HCT116 (cell line): Measurements from ENCODE around the gene THSD4. TPM values are rescaled to one million over a fixed set of nuclear protein-coding genes. Genes with fewer than 3 reads are reported as not detected.

Experiments
- ATAC-seq: fragments of 200-7000 bp; cut with Tn5 transposase; 2 replicates; pipeline ENCODE4 v1.9.1; 2020; ENCODE audit warnings: mild to moderate bottlenecking, moderate library complexity
- BruUV-seq: library from RNA; stranded (reverse); fragments of 400-500 nt; replicated peaks from 2 replicates; lab custom pipeline; 2021; lab: Mats Ljungman, UMichigan
- CTCF ChIA-PET: fragments of 300-600 bp; sonication (Branson Sonifier 250); formaldehyde crosslinking; loops from one replicate; lab custom pipeline; 2021; ENCODE audit warnings: antibody characterized with exemption; lab: Charles Lee
- POLR2A ChIA-PET: fragments of 300-600, 350-600 bp; sonication (Branson Sonifier 250); formaldehyde crosslinking; loops from one replicate; lab custom pipeline; 2021; ENCODE audit warnings: antibody characterized with exemption; lab: Charles Lee
- RAD21 ChIA-PET, 2 experiments: fragments of 300-600 bp; sonication (Branson Sonifier 250); formaldehyde crosslinking; loops; one replicate each; lab custom pipeline; 2023; ENCODE audit warnings: low total read pairs in 2 of 2; ENCODE audit not compliant: uncharacterized antibody in 2 of 2, unreplicated experiment in 2 of 2, low non-redundant PET in 1 of 2; lab: Charles Lee
- DNase-seq: peaks from one replicate; pipeline ENCODE4 v3.0.0-alpha.2; 2010; ENCODE audit warnings: low read depth, low spot score
- H2AFZ ChIP-seq: fragments of 200-600 bp; shearing (Covaris generic), sonication (generic); 2 replicates; pipeline ENCODE4 v1.6.1; 2017; ENCODE audit warnings: low read depth, mixed run types, mixed read lengths, antibody characterized with exemption, low read length; ENCODE audit not compliant: poor library complexity, severe bottlenecking
- H3K27ac ChIP-seq: 2 replicates; pipeline ENCODE4 v1.5.1; 2012; ENCODE audit warnings: low read depth, low read length
- H3K27me3 ChIP-seq: fragments of 200-600 bp; sonication (generic); 2 replicates; pipeline ENCODE4 v1.6.1; 2016; ENCODE audit warnings: mixed run types, low read length, mixed read lengths; ENCODE audit not compliant: insufficient read depth
- H3K36me3 ChIP-seq, 2 experiments: fragments of 200-500 bp in 1 of 2; fragments of 200-600 bp in 1 of 2; sonication (Bioruptor generic) in 1 of 2; sonication (generic) in 1 of 2; 2 replicates each; pipeline versions ENCODE4 v1.5.1 to v1.6.1; 2014 to 2016; ENCODE audit warnings: low read length in 2 of 2, inconsistent platforms in 1 of 2, mixed read lengths in 1 of 2, mixed run types in 1 of 2; ENCODE audit not compliant: insufficient read depth in 2 of 2, control insufficient read depth in 1 of 2
- H3K4me1 ChIP-seq, 2 experiments: fragments of 200-600 bp in 1 of 2; sonication (generic) in 1 of 2; 2 replicates each; pipeline versions ENCODE4 v1.5.1 to v1.6.1; 2012 to 2017; ENCODE audit warnings: low read length in 2 of 2, inconsistent platforms in 1 of 2, mild to moderate bottlenecking in 1 of 2, mixed read lengths in 1 of 2, mixed run types in 1 of 2, moderate library complexity in 1 of 2; ENCODE audit not compliant: insufficient read depth in 2 of 2, control insufficient read depth in 1 of 2
- H3K4me2 ChIP-seq: fragments of 200-600 bp; sonication (generic); 2 replicates; pipeline ENCODE4 v1.6.1; 2017; ENCODE audit warnings: mixed run types, low read length, mixed read lengths
- H3K4me3 ChIP-seq, 2 experiments: fragments of 200-600 bp in 1 of 2; sonication (generic) in 1 of 2; replicated peaks in 1 of 2; 2 replicates each; pipeline ENCODE4 v1.5.1; 2011 to 2016; ENCODE audit warnings: low read length in 2 of 2, control low read depth in 1 of 2, low read depth in 1 of 2, mild to moderate bottlenecking in 1 of 2, mixed read lengths in 1 of 2, mixed run types in 1 of 2
- H3K79me2 ChIP-seq: fragments of 200-600 bp; sonication (generic); 2 replicates; pipeline ENCODE4 v1.6.1; 2017; ENCODE audit warnings: mild to moderate bottlenecking, mixed run types, low read length, moderate library complexity, mixed read lengths; ENCODE audit not compliant: insufficient read depth
- H3K9ac ChIP-seq: fragments of 200-600 bp; sonication (generic); 2 replicates; pipeline ENCODE4 v1.6.1; 2016; ENCODE audit warnings: low read length, mixed read lengths
- H3K9me2 ChIP-seq: fragments of 200-600 bp; sonication (generic), shearing (Covaris generic); 2 replicates; pipeline ENCODE4 v1.6.1; 2017; ENCODE audit warnings: mixed run types, mild to moderate bottlenecking, moderate library complexity; ENCODE audit not compliant: insufficient read depth
- H3K9me3 ChIP-seq, 2 experiments: fragments of 200-500 bp in 1 of 2; fragments of 200-600 bp in 1 of 2; sonication (Bioruptor generic) in 1 of 2; sonication (generic) in 1 of 2; 2 replicates each; pipeline ENCODE4 v1.6.1; 2014 to 2017; ENCODE audit warnings: low read length in 2 of 2, mixed read lengths in 2 of 2, inconsistent platforms in 1 of 2, low read depth in 1 of 2, mild to moderate bottlenecking in 1 of 2, mixed run types in 1 of 2, moderate library complexity in 1 of 2; ENCODE audit not compliant: control insufficient read depth in 1 of 2, insufficient read depth in 1 of 2
- H4K20me1 ChIP-seq: fragments of 200-600 bp; sonication (generic), shearing (Covaris generic); 2 replicates; pipeline ENCODE4 v1.6.1; 2017; ENCODE audit warnings: mixed run types, mild to moderate bottlenecking, moderate library complexity; ENCODE audit not compliant: insufficient read depth
- CEBPB ChIP-seq: IDR thresholded peaks from 2 replicates; pipeline ENCODE4 v1.6.1; 2012; ENCODE audit warnings: low read depth
- CTCF ChIP-seq, 3 experiments: fragments of 200-600 bp in 1 of 3; sonication (generic) in 1 of 3; IDR thresholded peaks in 2 of 3; conservative IDR thresholded peaks in 1 of 3; 2 replicates each; pipeline ENCODE4 v1.5.1; 2012 to 2017; ENCODE audit warnings: low read depth in 2 of 3, low read length in 2 of 3, antibody characterized with exemption in 1 of 3, borderline replicate concordance in 1 of 3, control low read depth in 1 of 3, mild to moderate bottlenecking in 1 of 3, mixed read lengths in 1 of 3, mixed run types in 1 of 3, moderate library complexity in 1 of 3; ENCODE audit not compliant: insufficient read depth in 1 of 3
- ELF1 ChIP-seq: IDR thresholded peaks from 2 replicates; pipeline ENCODE4 v1.6.1; 2012; ENCODE audit warnings: low read depth, borderline replicate concordance
- SIN3A ChIP-seq: IDR thresholded peaks from 2 replicates; pipeline ENCODE4 v1.6.1; 2012; ENCODE audit warnings: low read depth
- ZBTB33 ChIP-seq: IDR thresholded peaks from 2 replicates; pipeline ENCODE4 v1.6.1; 2011; ENCODE audit warnings: mild to moderate bottlenecking, low read length, moderate library complexity; ENCODE audit not compliant: insufficient replicate concordance; ENCODE audit errors: extremely low read depth
- ZFX ChIP-seq: fragments of 450-650 bp; IDR thresholded peaks from 2 replicates; pipeline ENCODE4 v1.6.1; 2017
- ZNF274 ChIP-seq: fragments of 200-500 bp; sonication (Bioruptor generic); IDR thresholded peaks from 2 replicates; pipeline ENCODE4 v1.6.1; 2014; ENCODE audit warnings: mild to moderate bottlenecking, low read depth, low read length, inconsistent platforms
- intact Hi-C: fragments of 100-400 bp; cut with micrococcal nuclease; formaldehyde crosslinking; loops from 2 replicates; pipeline ENCODE4 v1.10.0; 2022
- total RNA-seq: library from RNA; stranded (reverse); gene quantifications from one replicate; pipeline ENCODE4 v1.2.1, GENCODE V29; 2021; ENCODE audit not compliant: unreplicated experiment

The THSD4 gene
- total RNA-seq, 1 experiment from 2014 or later: 30.5 TPM

GRCh38 chr15:71202712-71203111 lies 87.4 kb downstream of the THSD4 start (continued):
- TF ChIP-seq ZFX: no peak

- Histone ChIP-seq H3K9me3 (no peaks in the 10 kb centered on the region), H3K4me3 (no peak overlapping the region), H3K9me2 (no peaks in the 10 kb centered on the region), H3K9ac (no peak overlapping the region), H3K27me3 (no peaks in the 10 kb centered on the region), H3K79me2 (no peaks in the 10 kb centered on the region), H3K27ac (no peak overlapping the region), H3K36me3 (no peaks in the 10 kb centered on the region), H4K20me1 (no peaks in the 10 kb centered on the region), H2AFZ (no peak overlapping the region), H3K4me2 (no peak overlapping the region), H3K4me1 (no peaks in the 10 kb centered on the region)
- DNase-seq: no peak
- ATAC-seq: no peak
- CTCF ChIA-PET: no interaction called here
- intact Hi-C loops: no loop called here
- RAD21 ChIA-PET: no interaction called here
- POLR2A ChIA-PET: no interaction called here
- no peak for TF ChIP-seq CEBPB
- no peak for TF ChIP-seq SIN3A
- TF ChIP-seq ZFX: no peak
- no peak for TF ChIP-seq ELF1
- no peak for TF ChIP-seq ZBTB33
- no peak for TF ChIP-seq ZNF274
- TF ChIP-seq CTCF (IDR thresholded peaks at IDR 0.05 in 2 of 3, conservative IDR thresholded peaks at IDR 0.05 in 1 of 3; ENCODE audit: borderline replicate concordance in 1 of 3, insufficient read depth in 1 of 3, low read depth in 2 of 3, low read length in 2 of 3): no peak
- BruUV-seq: no TSS peak
Observed at GRCh38 chr15:71203586-71204474, 88.6 kb downstream of the THSD4 start.
